Stimulated activated CD4-positive, alpha-beta T cell treated with anti-CD3 and anti-CD28 coated beads, Interleukin-1b, Interleukin-23, amount 100 ng/mL, for 24 hours (primary cell): ENCODE results near the gene CRLF2.
"Not testable (repeated sequence)": the region's sequence is repeated elsewhere in the genome, so short reads cannot be mapped to it uniquely, and the experiment has no call there.

Experiments
- DNase-seq, 4 experiments: peaks; one replicate each; pipeline ENCODE4 v3.0.0-alpha.2; 2020; ENCODE audit warnings: low read depth in 4 of 4, low spot score in 1 of 4

CRLF2 gene

GRCh38 chrX:1169189-1169588 lies 43.3 kb downstream of the CRLF2 start:
- DNase-seq: no peak

DNA sequence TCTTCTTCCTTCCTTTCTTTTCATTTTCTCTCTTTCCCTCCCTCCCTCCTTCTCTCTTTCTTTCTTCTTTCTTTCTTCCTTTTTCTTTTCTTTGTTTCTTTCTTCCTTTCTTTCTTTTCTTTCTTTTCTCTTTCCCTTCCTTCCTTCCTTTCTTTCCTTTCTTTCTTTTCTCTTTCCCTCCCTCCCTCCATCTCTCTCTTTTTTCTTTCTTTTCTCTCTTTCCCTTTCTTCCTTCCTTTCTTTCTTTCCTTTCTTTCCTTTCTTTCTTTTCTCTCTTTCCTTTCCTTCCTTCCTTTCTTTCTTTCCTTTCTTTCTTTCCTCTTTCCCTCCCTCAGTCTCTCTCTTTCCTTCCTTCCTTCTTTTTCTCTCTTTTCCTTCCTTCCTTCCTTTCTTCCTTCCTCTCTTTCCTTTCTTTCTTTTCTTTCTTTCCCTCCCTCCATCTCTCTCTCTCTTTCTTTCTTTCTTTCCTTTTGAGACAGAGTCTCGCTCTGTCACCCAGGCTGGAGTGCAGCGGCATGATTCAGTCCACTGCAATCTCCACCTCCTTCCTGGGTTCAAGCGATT lies 44.4 kb downstream of the CRLF2 start:
- DNase-seq: no peak

- no peak for DNase-seq
These were observed 45.0 kb downstream of the CRLF2 start for GRCh38 chrX:1167466-1167865.

DNA sequence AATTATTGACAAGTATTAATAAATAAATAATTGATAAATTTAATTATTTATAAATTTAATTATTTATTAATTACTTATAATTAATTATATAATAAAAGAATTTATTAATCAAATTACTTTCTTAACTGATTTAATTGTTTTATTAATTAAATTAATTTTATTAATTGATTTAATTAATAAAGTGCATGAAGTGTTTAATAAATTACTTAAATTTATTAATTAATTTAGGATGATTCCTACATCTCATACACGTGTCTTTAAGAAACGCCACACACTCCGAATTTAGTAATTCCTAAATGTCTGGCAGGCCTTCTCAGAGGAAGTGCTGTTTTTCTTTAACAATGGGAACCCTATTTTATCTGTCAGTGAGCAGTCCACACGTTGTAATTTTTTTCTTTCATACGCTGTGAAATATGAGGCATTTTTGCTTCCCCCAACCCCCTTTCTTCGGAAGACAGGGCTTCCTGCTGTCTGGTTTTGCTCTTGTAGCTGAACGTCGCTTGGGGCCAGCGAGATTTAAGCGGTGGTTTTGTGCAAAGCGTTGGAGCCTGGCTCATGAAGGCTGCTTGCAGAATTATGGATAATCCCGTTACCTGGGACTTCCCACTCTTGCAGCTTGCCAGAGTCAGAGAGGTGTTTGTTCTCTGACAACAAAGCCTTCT lies 46.8 kb downstream of the CRLF2 start:
- DNase-seq: no peak

- no peak for DNase-seq
These were observed 47.8 kb downstream of the CRLF2 start for GRCh38 chrX:1164322-1165288.

- DNase-seq: no peak
These were observed 49.2 kb downstream of the CRLF2 start for GRCh38 chrX:1163231-1163630.

- no peak for DNase-seq
These were observed 50.1 kb downstream of the CRLF2 start for GRCh38 chrX:1162119-1162916.

DNA sequence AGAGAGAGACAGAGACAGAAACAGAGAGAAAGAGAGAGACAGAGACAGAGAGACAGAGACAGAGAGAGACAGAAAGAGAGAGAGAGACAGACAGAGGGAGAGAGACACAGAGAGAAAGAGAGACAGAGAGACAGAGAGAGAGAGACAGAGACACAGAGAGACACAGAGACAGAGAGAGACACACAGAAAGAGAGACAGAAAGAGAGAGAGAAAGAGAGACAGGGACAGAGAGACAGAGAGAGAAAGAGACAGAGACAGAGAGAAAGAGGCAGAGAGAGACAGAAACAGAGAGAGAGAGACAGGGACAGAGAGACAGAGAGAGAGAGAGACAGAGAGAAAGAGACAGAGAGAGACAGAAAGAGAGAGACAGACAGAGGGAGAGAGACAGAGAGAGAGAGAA lies 52.9 kb downstream of the CRLF2 start:
- no peak for DNase-seq

GRCh38 chrX:1156681-1157455 lies 55.6 kb downstream of the CRLF2 start:
- DNase-seq: not testable (repeated sequence)

GRCh38 chrX:1153940-1154339 lies 58.5 kb downstream of the CRLF2 start:
- DNase-seq: no peak

DNA sequence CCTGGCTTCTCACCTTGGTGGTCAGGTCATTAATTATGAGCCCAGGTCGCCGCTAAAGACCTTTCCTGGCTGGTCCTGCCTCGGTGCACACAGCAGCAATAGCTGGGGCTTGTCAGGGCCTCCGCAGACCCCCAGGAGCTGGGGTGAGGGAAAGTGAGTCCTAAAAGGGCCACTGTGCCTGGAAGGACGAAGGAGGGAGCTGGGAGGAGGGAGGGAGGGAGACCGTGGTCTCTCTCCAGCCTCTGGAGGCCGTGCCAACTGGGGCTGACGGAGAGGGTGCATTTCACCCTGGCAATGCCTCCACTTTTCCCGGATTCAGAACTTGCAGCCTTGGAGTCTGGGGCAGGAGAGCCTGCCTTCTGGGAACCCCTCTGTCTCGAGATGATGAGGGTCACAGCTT lies 60.4 kb downstream of the CRLF2 start:
- no peak for DNase-seq

- DNase-seq: no peak
These were observed 60.9 kb downstream of the CRLF2 start for GRCh38 chrX:1151378-1152077.

DNA sequence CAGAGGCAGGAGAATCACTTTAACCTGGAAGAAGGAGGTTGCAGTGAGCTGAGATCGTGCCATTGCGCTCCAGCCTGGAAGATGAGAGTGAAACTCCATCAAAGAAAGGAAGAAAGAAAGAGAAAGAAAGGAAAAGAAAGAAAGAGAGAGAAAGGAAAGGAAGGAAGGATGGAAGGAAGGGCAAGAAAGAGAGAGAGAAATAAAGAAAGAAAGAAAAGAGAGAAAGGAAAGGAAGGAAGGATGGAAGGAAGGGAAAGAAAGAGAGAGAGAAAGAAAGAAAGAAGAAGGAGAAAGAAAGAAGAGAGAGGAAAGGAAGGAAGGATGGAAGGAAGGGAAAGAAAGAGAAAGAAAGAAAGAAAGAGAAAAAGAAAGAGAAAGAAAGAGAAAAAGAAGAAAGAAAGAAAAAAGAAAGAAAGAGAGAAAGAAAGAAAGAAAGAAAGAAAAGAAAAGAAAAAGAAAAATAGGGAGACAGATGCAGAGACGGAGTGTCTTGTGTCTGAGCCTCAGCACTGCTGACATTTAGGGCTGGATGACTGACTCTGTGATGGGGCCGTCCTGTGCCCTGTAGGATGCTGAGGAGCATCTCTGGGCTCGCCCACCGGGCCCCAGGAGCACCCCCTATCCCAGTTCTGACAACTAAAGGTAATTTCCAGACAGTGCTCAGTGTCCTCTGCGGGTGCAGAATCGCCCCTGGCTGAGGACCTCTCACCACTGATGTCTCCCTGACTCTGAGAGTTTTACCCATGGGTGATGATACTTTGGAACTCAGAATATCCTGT lies 61.7 kb downstream of the CRLF2 start:
- no peak for DNase-seq

GRCh38 chrX:1147611-1148515 lies 64.6 kb downstream of the CRLF2 start:
- DNase-seq: no peak

DNA sequence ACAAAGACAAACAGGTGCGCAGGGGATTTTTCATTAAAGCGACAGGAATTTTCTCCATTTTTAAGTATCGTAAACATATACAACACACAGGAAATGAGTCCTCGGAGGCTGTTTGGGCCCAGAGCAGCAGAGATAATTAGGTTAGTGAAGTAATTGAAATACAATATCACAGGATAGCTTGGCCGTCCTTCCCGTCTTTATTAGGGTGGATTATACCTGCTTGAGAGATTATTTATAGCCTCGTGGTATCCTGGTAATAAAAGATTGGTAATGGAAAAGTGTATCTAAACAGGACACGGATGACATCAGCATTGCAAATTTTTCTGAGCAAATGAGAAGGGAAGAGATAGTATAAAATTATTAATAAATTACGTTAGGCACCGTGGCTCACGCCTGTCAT lies 68.2 kb downstream of the CRLF2 start:
- no peak for DNase-seq
